HG03571 (cell line): ENCODE measurements around the gene MLKL.

Source experiments
- ATAC-seq: cut with Tn5 transposase; IDR thresholded peaks from one replicate; pipeline ENCODE4 v1.9.1; 2021; ENCODE audit not compliant: unreplicated experiment

The MLKL gene

DNA sequence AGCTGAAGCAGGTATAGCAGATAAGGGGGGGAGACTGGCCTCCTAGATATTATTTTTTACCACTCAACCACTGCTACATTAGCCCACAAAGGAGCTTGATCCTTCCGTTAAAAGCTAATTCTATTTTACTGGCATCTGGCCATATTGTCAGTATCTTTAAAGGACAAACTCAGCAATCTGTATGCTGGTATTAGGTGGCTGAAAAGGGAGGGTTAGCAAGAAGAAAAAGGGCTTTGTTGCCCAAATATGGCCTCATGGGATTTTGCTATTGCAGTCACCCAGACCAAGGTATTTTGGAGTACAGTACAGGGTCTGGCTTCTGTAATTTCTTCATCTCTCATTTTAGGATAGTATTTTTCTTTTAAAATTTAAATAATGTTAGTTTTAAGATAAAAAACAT lies 48.4 kb downstream of the MLKL start:
- no peak for ATAC-seq

- no peak for ATAC-seq
Measured at GRCh38 chr16:74651841-74652240, 48.8 kb downstream of the MLKL start.

DNA sequence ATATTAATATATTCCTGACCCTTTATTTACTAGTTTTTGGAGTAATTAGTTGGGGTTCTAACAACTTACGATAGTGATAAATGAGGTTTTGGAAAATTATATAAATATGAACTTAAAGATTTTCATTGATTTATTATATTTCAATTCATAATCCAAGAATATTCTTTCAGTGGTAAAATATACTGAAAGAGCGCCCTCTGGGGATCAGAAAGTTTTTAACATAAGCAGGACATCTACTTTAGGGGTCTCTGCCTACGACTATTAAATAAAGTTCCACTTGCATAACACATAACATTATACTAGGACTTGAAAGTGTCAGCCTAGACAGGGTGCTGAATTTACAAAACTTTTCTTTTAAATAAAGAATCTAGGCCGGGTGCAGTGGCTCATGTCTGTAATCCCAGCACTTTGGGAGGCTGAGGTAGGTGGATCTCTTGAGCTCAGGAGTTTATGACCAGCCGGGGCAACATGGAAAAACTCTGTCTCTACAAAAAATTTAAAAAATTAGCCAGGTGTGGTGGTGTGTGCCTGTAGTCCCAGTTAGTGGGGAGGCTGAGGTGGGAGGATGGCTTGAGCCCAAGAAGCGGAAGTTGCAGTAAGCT lies 49.6 kb downstream of the MLKL start:
- ATAC-seq = no peak

DNA sequence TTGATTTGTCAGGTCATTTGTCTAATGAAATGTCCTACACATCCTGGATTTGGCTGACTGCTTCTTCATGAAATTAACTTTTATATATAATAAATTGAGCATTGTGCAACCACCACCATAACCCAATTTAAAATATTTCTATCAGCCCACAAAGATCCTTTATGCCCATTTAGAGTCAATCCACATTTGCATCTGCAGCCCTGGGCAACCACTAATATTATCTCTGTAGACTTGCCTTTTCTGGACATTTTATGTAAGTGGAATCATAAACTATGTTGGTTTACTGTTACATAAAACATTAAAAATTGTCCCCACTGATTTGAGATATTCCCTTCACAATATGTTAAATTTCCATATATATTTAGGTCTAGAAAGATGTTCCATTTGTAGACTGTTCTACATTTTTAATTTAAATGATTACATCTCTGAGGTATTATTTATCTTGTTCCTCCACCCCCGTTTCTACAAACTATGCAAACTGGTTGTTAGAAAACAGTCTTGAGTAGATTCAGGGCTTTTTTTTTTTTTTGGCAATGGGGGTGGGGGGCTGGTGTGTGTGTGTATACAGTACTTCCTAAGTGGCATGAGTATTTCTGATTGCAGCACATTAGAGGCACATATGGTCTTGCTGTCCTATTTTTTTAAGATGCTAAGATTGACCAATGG lies 50.7 kb downstream of the MLKL start:
- no peak for ATAC-seq

- no peak for ATAC-seq
Measured at GRCh38 chr16:74641969-74642368, 58.7 kb downstream of the MLKL start.

- ATAC-seq = no peak
Measured at GRCh38 chr16:74637742-74638453, 62.8 kb downstream of the MLKL start.

DNA sequence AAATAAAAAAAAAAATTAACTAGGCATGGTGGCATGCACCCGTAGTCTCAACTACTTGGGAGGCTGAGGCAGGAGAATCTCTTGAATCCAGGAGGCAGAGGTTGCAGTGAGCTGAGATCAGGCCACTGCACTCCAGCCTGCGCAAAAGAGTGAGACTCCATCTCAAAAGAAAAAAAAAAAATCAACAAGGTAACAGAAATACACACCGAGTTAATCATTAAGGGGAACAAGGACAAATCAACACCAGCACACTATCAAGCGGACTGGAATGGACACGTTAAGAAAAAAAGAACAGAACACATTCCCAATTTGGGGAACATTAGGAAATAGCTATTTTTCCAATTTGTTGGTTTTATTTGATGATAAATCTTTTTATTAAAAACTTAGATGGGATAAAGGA lies 65.4 kb downstream of the MLKL start:
- no peak for ATAC-seq

DNA sequence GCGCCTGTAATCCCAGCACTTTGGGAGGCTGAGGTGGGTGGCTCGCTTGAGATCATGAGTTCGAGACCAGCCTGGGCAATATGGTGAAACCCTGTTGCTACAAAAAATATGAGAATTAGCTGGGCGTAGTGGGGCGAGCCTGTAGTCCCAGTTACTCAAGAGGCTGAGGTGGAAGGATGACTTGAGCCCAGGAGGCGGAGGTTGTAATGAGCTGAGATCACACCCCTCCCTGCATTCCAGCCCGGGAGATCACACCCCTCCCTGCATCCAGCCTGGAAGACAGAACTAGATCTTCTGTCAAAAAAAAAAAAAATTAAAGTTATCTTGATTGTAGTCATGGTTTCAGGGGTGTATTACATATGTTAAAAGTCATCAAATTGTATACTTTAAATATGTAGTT lies 67.0 kb downstream of the MLKL start:
- ATAC-seq = no peak

DNA sequence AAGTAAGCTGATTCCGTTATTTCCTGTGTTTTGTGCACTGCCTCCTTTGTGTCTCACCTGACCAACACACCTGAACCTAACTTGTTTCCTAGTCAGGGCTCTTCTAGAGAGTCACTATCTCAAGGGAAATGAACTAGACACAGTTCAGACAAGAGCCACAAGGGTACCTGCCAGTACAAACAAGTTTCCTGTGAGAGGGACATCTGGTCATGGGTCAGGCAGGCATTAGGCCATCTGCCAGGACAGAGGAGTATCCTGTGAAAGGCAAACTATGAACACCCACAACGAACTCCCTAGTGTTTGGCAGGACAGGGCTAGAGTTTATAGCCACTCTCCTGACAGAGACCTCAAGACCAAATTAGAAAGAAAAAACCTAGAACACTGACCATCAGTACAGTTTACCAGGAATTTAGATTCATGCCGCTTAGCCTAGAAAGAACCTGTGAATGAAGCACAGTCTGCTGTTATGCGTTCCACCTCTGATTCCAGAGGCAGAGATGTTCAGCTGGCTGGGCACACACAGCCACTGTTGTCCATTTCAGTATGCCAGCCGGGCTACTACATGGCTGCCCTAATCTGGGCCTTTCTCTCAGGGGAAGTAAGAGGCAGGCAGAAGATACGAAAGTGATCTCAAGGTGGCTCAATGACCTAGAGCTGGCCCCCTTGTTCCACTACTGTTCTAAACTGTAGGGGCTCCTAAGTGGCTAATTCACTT lies 73.0 kb downstream of the MLKL start:
- ATAC-seq = no peak

GRCh38 chr16:74626741-74627416 lies 73.8 kb downstream of the MLKL start:
- no peak for ATAC-seq

GRCh38 chr16:74625500-74626350 lies 74.9 kb downstream of the MLKL start:
- no peak for ATAC-seq

- no peak for ATAC-seq
Measured at GRCh38 chr16:74623839-74624235, 76.8 kb downstream of the MLKL start.

DNA sequence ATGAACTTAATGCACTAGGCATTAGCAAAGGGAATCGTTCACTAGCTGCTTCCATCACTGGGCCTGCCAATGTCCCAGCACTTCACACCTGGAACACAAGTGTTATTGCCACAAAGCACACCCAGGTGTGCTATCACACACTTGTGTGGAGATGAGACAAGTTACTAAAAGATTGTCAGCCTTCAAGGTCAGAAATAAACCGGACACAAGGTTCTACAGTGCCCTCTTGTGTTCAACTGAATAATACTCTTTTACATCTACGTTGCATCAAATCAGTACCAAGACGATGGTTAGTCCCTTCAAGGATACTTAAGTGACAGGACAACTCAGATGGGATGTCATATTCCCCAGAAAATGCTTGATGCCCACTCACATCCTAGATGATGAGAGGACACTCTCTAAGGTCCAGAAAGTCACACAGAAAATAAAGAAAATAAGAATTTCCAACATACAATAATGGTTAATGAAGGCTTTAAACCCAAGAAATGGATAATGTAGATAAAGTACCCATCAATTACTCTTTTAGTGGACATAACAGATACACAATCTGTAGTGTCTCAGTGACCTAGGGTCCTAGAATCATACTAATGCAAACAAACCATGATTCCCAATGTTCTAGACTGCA lies 77.3 kb downstream of the MLKL start:
- ATAC-seq = no peak

DNA sequence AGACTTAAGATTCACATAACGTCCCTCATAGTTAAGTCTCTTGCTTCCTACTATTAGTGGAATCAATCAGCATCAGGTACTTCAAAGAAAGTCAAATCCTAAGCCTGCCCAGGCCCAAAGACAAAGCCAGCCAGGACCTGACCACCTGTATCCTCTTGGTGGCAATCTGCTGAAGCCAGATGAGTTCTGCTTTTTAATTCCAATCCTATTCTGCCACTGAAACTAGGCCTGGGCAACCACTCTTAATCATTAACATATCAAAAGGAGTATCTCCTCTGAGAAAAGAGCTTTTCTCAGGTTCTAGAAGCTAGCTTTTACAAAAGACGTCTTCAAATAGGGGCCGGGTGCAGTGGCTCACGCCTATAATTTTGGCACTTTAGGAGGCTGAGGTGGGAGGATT lies 78.7 kb downstream of the MLKL start:
- no peak for ATAC-seq
